ENCODE results near the gene SVEP1. TPM values are rescaled to one million over a fixed set of nuclear protein-coding genes. Genes with fewer than 3 reads are reported as not detected.

Gene SVEP1
- total and polyA plus RNA-seq, 2 of the 13 experiments (the other 11 are each of a cell fraction or from before 2014, with no cell fraction given): not detected

GRCh38 chr9:110455860-110456259 is 123.7 kb downstream of the SVEP1 start:
- DNase-seq (ENCODE audit: low spot score): no peak
- no peak for FAIRE-seq
- no peaks in the 10 kb centered on the region for H3K79me2 ChIP-seq (ENCODE audit: insufficient read depth, low read length)
- H3K4me3 ChIP-seq (replicated peaks in 1 of 3; ENCODE audit: insufficient read depth in 1 of 3, low read depth in 2 of 3, low read length in 3 of 3): no peak overlapping the region
- ChIA-PET CTCF (ENCODE audit: low intra/inter-chr PET ratio, low total read pairs) (no interaction called here), POLR2A (no interaction called here)
- TF ChIP-seq ZNF3 (CRISPR knock-in tag; IDR thresholded peaks at IDR 0.05) (no peak), AHR (CRISPR knock-in tag; IDR thresholded peaks at IDR 0.05) (no peak), ZNF713 (CRISPR knock-in tag; IDR thresholded peaks at IDR 0.05) (no peak), TFDP1 (CRISPR knock-in tag; IDR thresholded peaks at IDR 0.05; ENCODE audit: borderline replicate concordance) (no peak), CREB3 (CRISPR knock-in tag; IDR thresholded peaks at IDR 0.05) (no peak), MLLT10 (CRISPR knock-in tag; IDR thresholded peaks at IDR 0.05) (no peak)
- H3K27ac ChIP-seq (ENCODE audit: extremely low read length, insufficient read depth, low read length): no peak overlapping the region
- no peak for ATAC-seq
- H3K27me3 ChIP-seq (ENCODE audit: control insufficient read depth in 1 of 2, insufficient read depth in 2 of 2, low read length in 2 of 2): no peaks in the 10 kb centered on the region
- in situ Hi-C loops (cut with HindIII; ENCODE audit: extremely low pct_ligation_motif_present, low pct_unique_long_range_greater_than_20kb): no loop called here
- H2AFZ ChIP-seq (ENCODE audit: low read length): no peak overlapping the region
- H3K4me1 ChIP-seq (ENCODE audit: insufficient read depth, low read length): no peaks in the 10 kb centered on the region
- no peak overlapping the region for H3K4me2 ChIP-seq (ENCODE audit: low read depth, low read length)
- no peak overlapping the region for H3K9ac ChIP-seq (ENCODE audit: insufficient read depth, low read depth, low read length)
- BruUV-seq (replicated peaks): no TSS peak
- H3K36me3 ChIP-seq (replicated peaks in 1 of 2; ENCODE audit: control insufficient read depth in 1 of 2, insufficient read depth in 2 of 2, low read length in 2 of 2): no peaks in the 10 kb centered on the region
- no peaks in the 10 kb centered on the region for H3K9me3 ChIP-seq (ENCODE audit: low read length)
- H4K20me1 ChIP-seq (ENCODE audit: insufficient read depth, low read length): no peaks in the 10 kb centered on the region
- intact Hi-C loops (cut with micrococcal nuclease; ENCODE audit: unreplicated experiment): no loop called here

GRCh38 chr9:110452227-110452801 is 127.2 kb downstream of the SVEP1 start:
- Histone ChIP-seq H3K9me3 (ENCODE audit: low read length) (no peaks in the 10 kb centered on the region), H2AFZ (ENCODE audit: low read length) (no peak overlapping the region), H3K9ac (ENCODE audit: insufficient read depth, low read depth, low read length) (no peak overlapping the region), H3K27me3 (ENCODE audit: control insufficient read depth in 1 of 2, insufficient read depth in 2 of 2, low read length in 2 of 2) (no peaks in the 10 kb centered on the region; a peak in 1 of 5 replicates), H3K4me1 (ENCODE audit: insufficient read depth, low read length) (no peaks in the 10 kb centered on the region), H4K20me1 (ENCODE audit: insufficient read depth, low read length) (no peaks in the 10 kb centered on the region), H3K4me2 (ENCODE audit: low read depth, low read length) (no peak overlapping the region), H3K27ac (ENCODE audit: extremely low read length, insufficient read depth, low read length) (no peak overlapping the region), H3K36me3 (replicated peaks in 1 of 2; ENCODE audit: control insufficient read depth in 1 of 2, insufficient read depth in 2 of 2, low read length in 2 of 2) (no peaks in the 10 kb centered on the region), H3K79me2 (ENCODE audit: insufficient read depth, low read length) (no peaks in the 10 kb centered on the region), H3K4me3 (replicated peaks in 1 of 3; ENCODE audit: insufficient read depth in 1 of 3, low read depth in 2 of 3, low read length in 3 of 3) (no peak overlapping the region)
- no TSS peak for BruUV-seq (replicated peaks)
- POLR2A ChIA-PET: no interaction called here
- peak; percentile 3; the same call in 1 of the 2 replicates for TF ChIP-seq STAG1 (CRISPR knock-in tag; IDR thresholded peaks at IDR 0.05)
- peak; percentile 10; the same call in 1 of the 2 replicates for TF ChIP-seq SMC3 (IDR thresholded peaks at IDR 0.05; ENCODE audit: low read length)
- no peak for TF ChIP-seq TCF7 (IDR thresholded peaks at IDR 0.05; ENCODE audit: low read depth)
- 0 out of 2 replicates have a peak, but pooled peaks have one; percentile 29 for TF ChIP-seq CTCF (CRISPR knock-in tag; IDR thresholded peaks at IDR 0.05)
- intact Hi-C loops (cut with micrococcal nuclease; ENCODE audit: unreplicated experiment) (loop anchor here (1.0 to 5.0 kb wide), 2 partner anchors 171 to 845 kb away; no protein-coding TSS in a partner anchor), in situ Hi-C loops (cut with HindIII; ENCODE audit: extremely low pct_ligation_motif_present, low pct_unique_long_range_greater_than_20kb) (loop anchor here (5.0 kb wide), 1 partner anchor 170 kb away; no protein-coding TSS in a partner anchor)
- 0% methylated on average over 3 of the region's 3 CpGs for WGBS (ENCODE audit: low lambda C conversion rate)
- no peak for FAIRE-seq
- CTCF ChIA-PET (ENCODE audit: low intra/inter-chr PET ratio, low total read pairs): interaction anchor here (1.9 kb wide), 1 partner anchor 171 kb away, joined by 16 read pairs; no protein-coding TSS in a partner anchor
- DNase-seq (ENCODE audit: low spot score): no peak
- ATAC-seq: no peak

Measured in HepG2 (cell line).